ENCODE measurements around the gene MTA1. TPM values are rescaled to one million over a fixed set of nuclear protein-coding genes. Genes with fewer than 3 reads are reported as not detected.

Gene MTA1
- total RNA-seq, 1 experiment from 2014 or later = 15.4 TPM

DNA sequence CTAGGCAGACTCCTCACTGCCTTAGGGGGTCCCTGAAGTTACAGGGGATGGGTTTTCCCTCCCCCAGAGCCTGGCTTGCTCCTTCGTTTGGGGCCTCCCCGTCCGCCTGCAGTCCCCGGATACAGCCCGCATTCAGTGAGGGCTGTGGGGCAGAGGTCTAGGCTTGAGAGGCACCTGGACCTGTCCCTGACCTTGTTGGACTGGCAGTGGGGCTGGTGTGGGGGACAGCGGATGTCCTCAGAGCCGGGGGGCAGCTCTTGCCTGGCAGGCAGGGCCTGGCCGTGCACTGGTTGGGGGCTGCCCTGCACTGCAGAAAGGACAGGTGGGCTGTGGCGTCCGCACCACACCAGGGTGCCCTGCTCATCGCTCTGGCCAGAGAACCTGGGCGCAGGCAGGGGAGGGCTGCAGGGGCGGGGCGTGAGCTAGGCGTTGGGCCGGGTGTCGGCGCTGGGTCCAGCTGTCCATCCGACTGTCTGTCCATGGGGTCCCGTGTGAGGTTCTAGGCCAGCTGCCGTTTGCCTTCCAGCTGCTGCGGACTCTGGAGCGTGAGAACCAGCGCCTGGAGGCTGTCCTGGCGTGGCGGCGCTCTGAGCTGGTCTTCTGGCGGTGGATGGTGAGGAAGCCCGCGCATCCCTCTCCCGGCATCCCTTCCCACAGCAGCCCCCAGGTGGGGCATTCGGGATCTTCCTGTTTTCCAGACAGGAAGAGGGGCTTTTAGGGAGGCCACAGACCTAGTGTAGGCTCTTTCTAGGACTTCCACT, 77.4 kb downstream of the MTA1 start:
- no peak for DNase-seq (ENCODE audit: low spot score)

DNA sequence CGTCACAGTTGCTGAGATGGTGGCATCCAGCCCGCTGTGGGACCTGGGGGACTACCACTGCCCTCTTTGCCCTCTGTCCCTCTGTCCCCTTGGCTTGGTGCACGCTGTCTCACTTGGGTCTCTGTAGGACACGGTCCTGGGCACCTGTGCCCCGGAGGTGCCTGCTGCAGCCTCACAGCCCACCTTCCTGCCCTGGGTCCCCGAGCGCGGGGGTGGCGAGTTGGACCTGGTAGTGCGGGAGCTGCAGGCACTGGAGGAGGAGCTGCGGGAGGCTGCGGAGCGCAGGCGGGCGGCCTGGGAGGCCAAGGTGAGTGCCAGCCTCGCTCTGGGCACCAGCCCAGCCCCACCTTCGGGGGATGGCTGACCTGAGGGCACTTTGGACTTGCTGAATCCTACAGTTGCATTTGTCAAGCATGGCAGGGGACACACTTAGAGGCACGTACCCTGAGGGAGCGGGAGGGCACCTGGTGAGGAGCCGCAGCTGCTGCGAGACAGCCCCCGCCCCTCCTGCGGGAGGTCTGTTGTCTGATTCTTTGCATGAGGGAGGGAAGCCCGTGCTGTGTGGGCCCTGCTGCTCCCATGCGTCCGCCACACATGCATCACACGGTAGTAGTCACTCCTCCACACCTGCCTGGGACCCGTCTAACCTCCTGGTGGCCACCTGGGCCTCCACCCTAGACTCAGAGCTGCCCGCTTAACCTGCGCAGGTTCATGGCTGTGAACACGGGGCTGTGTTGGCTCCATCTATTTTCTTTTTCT, 78.2 kb downstream of the MTA1 start:
- DNase-seq (ENCODE audit: low spot score) = no peak

DNA sequence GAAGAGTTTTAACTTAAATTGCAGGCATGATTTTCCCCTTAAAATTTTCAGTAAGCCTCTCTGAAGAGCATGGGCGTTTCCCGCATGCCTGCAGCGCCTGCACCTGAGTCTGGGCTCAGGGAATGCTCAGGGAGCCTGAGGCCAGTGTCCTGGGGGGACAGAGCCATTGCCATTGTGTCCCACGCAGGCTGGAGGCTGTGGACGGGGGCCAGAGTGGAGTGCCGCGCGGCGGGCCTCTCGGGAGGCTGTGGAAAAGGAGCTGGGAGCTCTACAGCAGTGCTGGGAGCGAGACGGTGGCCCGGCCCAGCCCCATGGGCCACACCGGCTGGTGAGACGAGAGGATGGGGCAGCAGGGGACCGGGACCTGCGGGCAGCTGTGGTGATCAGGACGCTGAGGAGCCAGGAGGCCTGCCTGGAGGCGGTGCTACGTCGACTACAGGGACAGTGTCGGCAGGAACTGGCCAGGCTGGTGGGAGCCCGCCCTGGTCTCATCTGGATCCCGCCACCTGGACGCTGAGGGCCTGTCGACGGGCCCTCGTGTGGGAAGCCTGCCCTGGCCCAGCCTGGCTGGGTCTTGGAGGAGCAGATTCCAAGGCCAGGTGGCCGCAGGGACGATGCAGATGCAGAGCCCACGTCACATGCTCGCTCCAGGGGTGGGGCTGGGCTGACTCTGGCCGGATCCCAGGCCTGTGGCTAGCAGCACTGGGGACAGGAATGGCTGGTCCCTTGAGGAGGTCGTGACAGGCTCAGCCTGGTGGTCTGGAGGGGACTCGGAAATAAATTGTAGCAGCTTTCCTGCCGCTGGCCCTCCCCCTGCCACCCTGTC, 79.0 kb downstream of the MTA1 start:
- DNase-seq (ENCODE audit: low spot score) = no peak

DNA sequence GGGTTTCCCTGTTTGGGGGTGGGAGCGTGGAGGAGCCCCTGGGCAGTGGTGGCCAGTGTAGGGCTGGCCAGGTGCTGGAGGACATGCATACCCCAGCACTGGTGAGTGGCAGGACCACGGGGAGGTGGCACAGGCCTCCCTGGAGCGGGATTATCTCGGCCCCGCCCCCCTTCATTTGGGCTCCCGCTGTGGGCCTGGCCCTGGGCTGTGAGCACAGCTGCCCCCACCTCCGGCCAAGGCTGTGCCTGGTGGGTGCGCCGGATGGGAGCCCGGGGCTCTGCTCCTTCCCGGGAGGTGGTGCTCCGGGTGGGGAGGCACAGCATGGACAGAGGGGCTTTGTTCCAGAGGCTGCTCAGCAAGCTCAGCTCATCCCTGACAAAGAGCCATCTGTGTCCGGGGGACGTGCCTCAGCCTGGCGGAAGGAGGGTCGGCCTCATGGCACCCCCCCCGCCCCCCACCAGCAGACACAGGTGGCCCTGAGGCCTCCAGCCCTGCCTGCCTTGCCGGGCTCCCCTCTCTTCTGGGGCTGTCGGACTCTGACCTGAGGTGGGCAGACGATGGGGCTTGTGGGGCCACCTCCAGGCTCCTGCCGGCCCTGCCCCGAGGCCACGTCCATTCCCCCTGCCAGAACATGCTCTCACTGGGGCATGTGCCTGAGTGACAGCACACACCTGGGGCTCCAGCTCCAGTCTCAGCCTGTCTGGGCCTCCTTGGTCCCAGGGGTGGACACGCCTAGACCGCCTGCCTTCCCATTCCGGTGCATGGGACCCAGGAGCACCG, 79.8 kb downstream of the MTA1 start:
- DNase-seq (ENCODE audit: low spot score) = no peak

DNA sequence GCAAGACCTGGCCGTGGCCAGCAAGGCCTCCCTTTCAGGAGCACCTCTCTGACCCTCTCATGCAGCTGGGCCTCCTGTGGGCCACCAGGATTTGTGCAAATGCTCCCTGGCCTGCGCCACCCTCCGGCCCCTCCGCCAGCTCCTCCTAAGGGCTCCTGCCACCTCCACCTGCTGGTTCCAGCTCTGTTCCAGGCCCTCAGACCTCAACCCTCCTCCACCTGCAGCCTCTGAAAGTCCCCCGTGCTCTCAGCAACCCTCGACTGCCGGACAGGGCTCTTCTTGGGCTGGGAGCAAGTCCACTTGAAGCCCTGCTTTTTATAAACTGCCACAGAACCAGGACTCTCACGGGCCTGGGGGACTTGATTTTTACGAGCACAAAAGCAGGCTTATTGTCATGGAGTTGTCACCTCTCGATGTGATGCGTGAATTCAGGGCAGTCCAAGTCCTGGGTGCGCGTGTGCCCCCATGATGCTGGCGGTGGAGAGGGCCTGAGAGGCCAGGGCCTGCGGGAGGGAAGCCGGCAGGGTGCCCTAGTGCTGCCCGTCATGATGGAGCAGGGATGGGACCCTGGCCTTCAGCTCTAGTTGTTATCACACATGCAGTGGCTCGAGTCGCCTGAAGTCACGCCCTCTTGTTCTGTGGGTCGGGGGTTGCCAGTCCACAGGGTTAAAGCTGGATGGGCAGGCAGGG, 80.6 kb downstream of the MTA1 start:
- DNase-seq (ENCODE audit: low spot score) = no peak

DNA sequence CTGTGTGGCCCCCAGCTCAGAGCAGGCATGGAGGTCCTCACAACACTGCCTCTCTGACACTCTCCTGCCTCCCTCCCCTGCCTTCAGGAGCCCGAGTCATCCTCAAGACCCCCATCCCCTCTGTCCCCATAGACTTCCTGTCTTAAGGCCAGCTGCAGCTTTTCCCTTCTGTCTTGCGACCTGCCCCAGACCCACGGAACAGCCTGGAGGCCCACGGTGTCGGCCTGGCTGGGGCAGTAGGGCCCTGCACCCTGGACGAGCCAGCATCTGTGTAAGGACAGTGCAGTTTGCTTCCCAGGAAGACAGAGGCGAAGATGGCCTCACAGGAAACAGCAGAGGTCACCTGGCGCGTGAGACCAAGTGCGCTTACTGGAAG, 81.1 kb downstream of the MTA1 start:
- no peak for DNase-seq (ENCODE audit: low spot score)

DNA sequence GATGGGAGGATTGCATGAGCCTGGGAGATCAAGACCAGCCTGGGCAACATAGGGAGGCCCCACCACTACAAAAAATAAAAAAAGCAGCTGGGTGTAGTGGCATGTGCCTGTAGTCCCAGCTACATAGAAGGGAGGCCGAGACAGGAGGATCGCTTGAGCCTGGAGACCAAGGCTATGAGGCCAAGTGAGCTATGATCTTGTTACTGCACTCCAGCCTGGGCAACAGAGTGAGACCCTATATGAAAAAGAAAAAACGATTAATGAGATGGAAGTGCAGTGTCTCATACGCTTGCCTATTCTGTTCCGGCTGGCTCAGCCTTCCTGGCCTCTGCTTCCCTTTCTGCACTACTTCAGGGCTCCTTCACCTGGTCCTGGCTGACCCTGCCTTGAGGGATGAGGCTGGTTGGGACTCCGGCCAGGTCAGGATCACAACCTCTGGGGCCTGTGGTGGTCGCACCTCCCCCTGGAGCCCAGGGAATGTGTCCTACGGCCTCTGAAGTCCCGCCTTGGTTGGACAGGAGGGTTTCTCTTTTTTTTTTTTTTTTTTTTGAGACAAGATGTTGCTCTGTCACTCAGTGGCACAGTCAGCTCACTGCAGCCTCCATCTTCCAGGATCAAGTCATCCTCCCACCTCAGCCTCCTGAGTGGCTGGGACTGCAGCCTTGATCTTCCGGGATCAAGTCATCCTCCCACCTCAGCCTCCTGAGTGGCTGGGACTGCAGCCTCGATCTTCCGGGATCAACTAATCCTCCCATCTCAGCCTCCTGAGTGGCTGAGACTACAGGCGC, 82.1 kb downstream of the MTA1 start:
- DNase-seq (ENCODE audit: low spot score) = no peak

DNA sequence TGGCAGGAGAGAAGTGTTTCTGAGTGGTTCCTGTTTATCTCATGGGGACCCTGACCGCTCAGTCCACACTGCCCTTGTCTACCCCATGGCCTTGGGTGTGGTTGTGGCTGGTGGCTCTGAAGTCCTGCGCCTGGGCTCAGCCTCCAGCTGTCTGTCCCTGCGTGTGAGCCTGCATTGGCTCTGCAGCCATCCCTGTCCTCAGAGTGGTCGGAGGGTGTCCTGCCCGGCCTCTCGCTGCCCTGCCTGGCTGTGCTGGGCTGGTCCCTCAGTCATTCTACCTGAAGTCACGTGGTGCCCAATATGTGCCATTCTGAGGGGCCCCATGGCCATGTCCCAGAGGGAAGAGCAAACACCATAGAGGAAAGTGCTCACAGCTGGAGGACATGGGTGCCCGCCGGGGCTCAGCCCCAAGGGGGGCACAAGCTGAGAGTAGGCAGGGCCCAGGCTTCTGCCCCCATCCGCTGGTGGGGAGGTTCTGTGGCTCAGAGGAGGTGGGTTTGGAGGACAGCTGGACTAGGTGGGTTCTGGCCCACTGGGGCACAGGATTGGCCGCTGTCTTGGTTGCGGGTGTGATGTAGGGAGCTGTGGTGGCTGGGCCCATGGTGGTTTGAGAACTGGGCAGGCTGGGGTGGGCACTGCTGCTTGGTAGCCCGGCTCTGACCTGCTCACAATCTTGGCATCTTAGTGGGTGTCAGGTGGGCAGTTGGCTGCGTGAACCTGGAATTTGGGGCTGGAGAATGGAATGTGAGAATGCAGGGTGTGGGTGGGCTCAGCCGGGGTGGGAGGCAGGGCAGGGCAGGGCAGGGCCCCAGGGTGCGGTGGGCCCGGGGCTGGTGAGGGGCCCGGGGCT, 83.0 kb downstream of the MTA1 start:
- DNase-seq (ENCODE audit: low spot score) = no peak

DNA sequence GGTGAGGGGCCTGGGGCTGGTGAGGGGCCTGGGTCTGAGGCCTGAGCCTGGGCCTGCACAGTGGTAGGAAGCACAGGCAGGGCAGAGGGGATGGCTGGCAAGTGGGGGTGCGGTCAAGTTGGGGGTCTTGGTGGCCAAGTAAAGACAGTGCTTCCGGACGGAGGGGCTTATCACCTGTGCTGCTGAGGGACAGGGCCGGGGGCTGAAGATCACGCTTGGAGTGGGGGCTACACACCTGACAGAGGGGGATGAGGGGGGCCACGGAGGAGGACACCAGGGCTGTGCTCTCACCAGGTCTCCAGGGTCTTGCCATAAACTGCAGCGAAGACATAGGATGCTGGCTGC, 83.6 kb downstream of the MTA1 start:
- DNase-seq (ENCODE audit: low spot score) = no peak

DNA sequence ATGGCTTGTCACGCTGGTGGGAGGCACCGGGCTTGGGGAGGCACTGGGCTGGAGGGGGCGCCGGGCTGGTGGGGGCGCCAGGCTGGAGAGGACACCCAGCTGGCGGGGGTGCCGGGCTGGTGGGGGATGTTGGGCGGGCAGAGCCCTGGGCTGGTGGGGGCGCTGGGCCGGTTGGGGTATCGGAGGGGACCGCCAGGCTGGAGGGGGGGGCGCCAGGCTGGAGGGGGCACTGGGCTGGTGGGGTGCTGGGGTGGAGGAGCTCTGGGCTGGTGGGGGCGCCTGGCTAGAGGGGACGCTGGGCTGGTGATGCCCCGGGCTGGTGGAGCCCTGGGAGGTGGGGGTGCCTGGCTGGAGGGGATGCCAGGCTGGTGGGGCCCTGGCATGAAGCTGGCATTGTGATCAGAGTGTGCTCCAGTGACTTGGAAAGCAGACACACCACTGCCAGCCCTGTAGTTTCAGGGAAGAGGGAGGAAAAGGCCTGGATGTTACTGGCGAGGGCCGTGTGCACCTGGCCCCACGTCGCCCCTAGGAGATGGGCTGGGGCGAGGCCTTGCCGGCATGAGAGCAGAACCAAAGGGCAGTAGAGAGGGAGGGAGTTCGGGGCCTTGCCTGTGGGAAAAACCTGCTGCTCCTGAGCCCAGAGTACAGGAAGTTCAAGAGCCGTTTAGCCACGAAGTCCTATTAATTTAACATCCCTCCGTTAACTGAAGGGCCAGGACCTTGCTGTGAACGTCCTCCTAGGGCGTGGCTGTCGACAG, 84.5 kb downstream of the MTA1 start:
- DNase-seq (ENCODE audit: low spot score) = no peak

DNA sequence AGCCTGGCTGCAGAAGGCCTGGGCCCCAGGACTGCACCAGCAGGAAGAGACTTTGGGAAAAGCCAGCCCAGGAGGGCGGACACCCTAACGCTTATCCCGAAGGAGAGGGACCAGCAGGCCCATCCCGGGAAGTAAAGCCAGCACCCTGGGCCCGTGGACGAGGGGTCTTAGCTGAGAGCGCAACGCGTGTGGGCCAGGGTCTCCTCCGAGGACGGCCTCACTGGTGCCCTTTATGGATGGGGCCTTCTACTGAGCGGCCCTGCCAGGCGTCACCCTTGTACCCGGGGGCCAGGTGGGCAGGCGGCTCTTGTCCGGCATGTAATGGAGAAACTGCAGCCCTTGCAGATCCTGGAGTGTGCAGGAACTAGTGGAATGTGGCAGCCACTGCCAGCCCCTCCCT, 85.5 kb downstream of the MTA1 start:
- DNase-seq (ENCODE audit: low spot score) = no peak

DNA sequence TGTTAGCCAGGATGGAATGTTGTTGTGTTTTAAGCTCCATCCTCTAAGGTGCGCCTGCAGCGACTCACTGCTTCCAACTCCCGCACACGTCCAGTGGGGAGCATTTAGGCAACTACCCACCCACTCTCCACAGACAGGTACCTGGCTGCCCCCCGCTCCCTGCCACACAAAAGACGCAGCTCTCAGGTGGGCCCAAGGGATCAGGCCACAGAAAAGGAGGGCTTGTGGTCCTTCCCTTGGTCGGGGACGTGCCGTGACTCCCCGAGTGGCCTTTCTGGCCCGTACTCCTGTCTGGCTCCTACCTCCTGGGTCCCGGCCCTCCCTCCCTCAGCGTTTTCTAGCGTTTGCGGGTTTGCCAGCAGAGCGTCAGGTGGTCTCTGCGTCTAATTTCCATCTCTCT, 87.6 kb downstream of the MTA1 start:
- no peak for DNase-seq (ENCODE audit: low spot score)

DNA sequence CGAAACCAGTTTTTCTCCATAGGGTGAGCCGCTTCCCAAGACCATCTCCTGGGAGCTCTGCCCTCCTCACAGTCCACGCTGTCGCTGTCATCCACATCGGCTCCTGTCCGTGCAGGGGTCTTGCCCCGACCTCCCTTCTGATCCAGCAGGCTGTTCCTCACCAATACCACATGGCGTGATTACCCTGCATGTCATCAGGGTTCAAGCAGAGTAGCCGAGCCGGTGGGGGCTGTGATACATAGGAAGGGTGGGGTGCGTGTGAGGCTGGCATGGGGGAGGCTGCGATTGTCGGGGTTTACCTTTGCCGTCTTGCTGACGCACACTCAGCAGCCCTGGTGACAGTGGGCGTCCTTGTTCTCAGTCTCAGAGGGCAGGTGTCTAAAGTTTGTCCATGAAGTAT, 88.4 kb downstream of the MTA1 start:
- DNase-seq (ENCODE audit: low spot score) = no peak

DNA sequence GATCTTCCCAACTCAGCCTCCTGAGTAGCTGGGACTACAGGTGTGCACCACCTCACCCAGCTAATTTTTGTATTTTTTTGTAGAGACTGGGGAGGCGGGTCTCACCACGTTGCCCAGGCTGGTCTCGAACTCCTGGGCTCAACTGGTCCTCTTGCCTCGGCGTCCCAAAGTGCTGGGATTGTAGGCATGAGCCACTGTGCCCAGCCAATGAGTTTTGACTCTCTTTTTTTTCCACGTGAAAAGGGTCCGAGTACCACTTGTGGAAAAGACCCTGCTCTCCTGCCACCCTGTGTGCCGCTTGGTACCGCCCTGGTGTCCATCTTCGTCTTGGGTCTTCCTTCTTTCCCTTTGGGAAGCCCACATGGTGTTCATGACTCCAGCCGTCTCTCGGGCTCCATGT, 89.0 kb downstream of the MTA1 start:
- no peak for DNase-seq (ENCODE audit: low spot score)

DNA sequence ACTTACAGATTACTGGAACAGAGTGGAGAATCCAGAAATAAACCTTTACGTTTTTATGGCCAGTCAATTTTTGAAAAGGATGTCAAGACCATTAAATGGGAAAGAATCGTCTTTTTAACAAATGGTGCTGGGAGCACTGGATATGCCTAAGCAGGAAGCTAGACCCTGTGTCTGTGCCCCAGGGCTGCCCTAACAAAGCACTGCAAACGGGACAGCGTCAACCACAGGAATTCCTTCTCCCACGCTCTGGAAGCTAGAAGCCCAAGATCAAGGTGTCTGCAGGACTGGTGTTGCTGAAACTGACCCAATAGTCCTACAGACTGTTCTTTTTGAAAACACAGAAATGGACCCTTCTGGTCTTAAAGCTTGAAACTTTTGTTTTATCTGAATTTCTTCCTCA, 97.5 kb downstream of the MTA1 start:
- DNase-seq (ENCODE audit: low spot score) = no peak

DNA sequence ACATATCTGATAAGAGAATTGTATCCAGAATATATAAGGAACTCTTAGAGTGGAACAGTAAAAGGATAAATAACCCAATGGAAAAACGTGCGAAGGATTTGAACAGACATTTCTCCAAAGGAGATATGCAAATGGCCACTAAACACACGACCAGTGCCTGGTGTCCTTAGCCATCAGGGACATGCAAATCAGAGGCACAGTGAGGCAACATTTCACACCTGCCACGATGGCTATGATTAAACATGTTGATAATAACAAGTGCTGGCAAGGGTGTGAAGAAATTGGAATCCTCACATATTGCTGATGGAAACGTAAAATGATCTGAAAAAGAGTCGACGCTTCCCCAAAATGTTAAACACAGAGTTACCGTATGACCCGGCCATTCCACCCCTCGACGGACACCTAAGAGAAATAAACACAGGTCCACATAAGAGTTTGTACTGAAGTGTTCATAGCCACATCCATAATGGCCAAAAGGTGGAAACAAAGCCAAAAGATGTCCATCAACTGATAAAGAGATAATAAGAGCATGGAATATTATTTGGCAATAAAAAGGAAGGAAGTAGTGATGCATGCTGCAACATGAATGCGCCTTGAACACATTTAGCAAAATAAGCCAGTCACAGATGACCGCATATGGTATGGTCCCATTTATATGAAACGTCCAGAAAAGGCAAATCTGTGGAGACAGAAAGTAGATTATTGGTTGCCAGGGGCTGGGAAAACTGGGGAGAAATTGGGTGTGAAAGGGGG, 100.5 kb downstream of the MTA1 start:
- no peak for DNase-seq (ENCODE audit: low spot score)
